Vagina (tissue), 2 donors: ENCODE measurements around the gene SBK1. TPM values are rescaled to one million over a fixed set of nuclear protein-coding genes. Genes with fewer than 3 reads are reported as not detected.

ENCODE experiments used
- DNase-seq, 2 donors: peaks; one replicate each; pipeline ENCODE4 v3.0.0-alpha.2; 2017; ENCODE audit errors: extremely low spot score in 2 of 2
- H3K27ac ChIP-seq: fragments of 200-600 bp; sonication (generic); one replicate; pipeline ENCODE4 v1.5.1; 2019
- H3K27me3 ChIP-seq: fragments of 200-600 bp; sonication (generic); one replicate; pipeline ENCODE4 v1.5.1; 2019
- H3K36me3 ChIP-seq, 2 donors: fragments of 200-600 bp; sonication (generic); one replicate each; pipeline ENCODE4 v1.5.1; 2017 to 2019
- H3K4me1 ChIP-seq: fragments of 200-600 bp; sonication (generic); one replicate; pipeline ENCODE4 v1.5.1; 2019
- H3K4me3 ChIP-seq, 2 donors: fragments of 200-600 bp; sonication (generic); 1 replicate in 1 of 2; 2 replicates in 1 of 2; pipeline ENCODE4 v1.5.1; 2016 to 2019
- H3K9me3 ChIP-seq: fragments of 200-600 bp; sonication (generic); one replicate; pipeline ENCODE4 v1.5.1; 2019
- POLR2A ChIP-seq, 2 donors: fragments of 450-650 bp; IDR thresholded peaks; one replicate each; pipeline ENCODE4 v1.6.1; 2017; ENCODE audit warnings: antibody characterized with exemption in 2 of 2, mild to moderate bottlenecking in 2 of 2, moderate library complexity in 2 of 2
- POLR2AphosphoS5 ChIP-seq, 2 donors: sonication (generic); formaldehyde crosslinking; IDR thresholded peaks; one replicate each; pipeline ENCODE4 v1.9.0; 2017; ENCODE audit warnings: antibody characterized with exemption in 2 of 2, mild to moderate bottlenecking in 2 of 2, low read depth in 1 of 2; ENCODE audit not compliant: insufficient read depth in 1 of 2
- intact Hi-C: fragments of 100-400 bp; cut with DNase I; formaldehyde crosslinking; loops from one replicate; pipeline ENCODE4 v1.15.1; 2023
- total RNA-seq: library from RNA; depleted of rRNA; stranded (reverse); fragments of >200 nt; gene quantifications from one replicate; pipeline ENCODE4 v1.2.3, GENCODE V29; 2016
- TF ChIP-seq, protein P1 (sequence below), 3 experiments: fragments of 450-650 bp in 2 of 3; fragments of 200-600 bp in 1 of 3; sonication (generic) in 1 of 3; IDR thresholded peaks; one replicate each; pipeline ENCODE4 v1.5.1; 2017 to 2019; ENCODE audit warnings: antibody characterized with exemption in 3 of 3, mild to moderate bottlenecking in 2 of 3, moderate library complexity in 2 of 3

SBK1 gene
- total RNA-seq, 1 donor from 2014 or later, result 0.25 TPM

DNA sequence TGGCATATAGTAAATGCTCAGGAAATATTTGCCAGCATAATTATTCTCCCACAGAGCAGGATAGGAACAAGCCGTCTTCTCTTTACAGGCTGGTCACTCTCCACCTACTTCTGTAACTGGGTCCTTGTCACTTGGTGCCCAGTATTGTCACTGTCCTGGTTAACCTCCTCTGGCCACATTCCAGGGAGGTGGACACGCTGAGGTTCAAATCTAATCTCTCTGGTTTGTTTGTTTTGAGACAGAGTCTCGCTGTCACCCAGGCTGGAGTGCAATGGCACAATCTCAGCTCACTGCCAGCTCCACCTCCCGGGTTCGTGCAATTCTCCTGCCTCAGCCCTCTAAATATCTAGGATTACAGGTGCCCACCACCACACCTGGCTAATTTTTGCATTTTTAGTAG lies 15.6 kb downstream of the SBK1 start:
- Histone ChIP-seq H3K27ac (no peak overlapping the region), H3K27me3 (no peaks in the 10 kb centered on the region), H3K4me3 (no peak overlapping the region), H3K9me3 (no peaks in the 10 kb centered on the region), H3K4me1 (no peaks in the 10 kb centered on the region), H3K36me3 (no peaks in the 10 kb centered on the region)
- TF ChIP-seq POLR2AphosphoS5 (IDR thresholded peaks at IDR 0.05; ENCODE audit: insufficient read depth in 1 of 2, low read depth in 1 of 2) (no peak), POLR2A (IDR thresholded peaks at IDR 0.05) (no peak)
- TF ChIP-seq, protein P1, sequence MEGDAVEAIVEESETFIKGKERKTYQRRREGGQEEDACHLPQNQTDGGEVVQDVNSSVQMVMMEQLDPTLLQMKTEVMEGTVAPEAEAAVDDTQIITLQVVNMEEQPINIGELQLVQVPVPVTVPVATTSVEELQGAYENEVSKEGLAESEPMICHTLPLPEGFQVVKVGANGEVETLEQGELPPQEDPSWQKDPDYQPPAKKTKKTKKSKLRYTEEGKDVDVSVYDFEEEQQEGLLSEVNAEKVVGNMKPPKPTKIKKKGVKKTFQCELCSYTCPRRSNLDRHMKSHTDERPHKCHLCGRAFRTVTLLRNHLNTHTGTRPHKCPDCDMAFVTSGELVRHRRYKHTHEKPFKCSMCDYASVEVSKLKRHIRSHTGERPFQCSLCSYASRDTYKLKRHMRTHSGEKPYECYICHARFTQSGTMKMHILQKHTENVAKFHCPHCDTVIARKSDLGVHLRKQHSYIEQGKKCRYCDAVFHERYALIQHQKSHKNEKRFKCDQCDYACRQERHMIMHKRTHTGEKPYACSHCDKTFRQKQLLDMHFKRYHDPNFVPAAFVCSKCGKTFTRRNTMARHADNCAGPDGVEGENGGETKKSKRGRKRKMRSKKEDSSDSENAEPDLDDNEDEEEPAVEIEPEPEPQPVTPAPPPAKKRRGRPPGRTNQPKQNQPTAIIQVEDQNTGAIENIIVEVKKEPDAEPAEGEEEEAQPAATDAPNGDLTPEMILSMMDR (IDR thresholded peaks at IDR 0.05), result no peak
- intact Hi-C loops, result no loop called here
- no peak for DNase-seq

DNA sequence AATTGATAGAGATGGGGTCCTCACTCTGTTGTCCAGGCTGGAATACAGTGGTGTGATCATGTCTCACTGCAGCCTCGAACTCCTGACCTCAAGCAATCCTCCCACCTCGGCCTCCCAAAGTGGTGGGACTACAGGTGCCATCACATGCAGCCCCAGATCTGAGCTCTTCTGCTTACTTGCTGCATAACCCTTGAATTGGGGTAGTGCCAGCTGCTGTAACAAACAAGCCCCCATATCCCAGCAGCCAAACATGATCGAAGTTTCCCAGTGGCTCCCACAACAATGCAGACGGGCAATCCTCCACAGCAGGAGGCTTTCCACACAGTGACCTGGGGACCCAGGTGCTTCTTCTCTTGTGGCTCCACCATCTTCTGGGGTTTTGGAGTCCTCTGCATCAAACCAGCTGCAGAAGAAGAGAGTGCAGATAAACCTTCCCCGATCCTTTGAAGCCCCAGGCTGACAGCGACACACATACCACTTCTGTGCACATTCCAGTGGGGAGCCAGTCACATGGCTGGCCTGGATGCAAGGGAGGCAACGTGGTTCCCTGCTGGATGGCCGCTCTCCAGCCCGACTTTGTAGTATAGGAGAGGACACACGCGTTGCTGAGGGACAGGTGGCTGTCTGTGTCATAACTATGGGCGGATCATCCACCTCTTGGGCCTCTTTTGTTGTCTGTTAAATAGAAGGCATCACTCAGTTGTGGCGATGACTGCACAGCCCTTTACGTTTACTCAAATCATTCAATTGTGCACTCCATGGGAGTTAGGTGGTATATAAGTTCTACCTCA lies 16.7 kb downstream of the SBK1 start:
- TF ChIP-seq POLR2AphosphoS5 (IDR thresholded peaks at IDR 0.05; ENCODE audit: insufficient read depth in 1 of 2, low read depth in 1 of 2), result no peak
- no peak for TF ChIP-seq POLR2A (IDR thresholded peaks at IDR 0.05)
- TF ChIP-seq, protein P1 (IDR thresholded peaks at IDR 0.05), result no peak
- no peaks in the 10 kb centered on the region for H3K36me3 ChIP-seq
- H3K9me3 ChIP-seq, result no peaks in the 10 kb centered on the region
- no peak for DNase-seq
- intact Hi-C loops, result no loop called here
- H3K4me3 ChIP-seq, result no peak overlapping the region
- H3K27ac ChIP-seq, result no peak overlapping the region
- H3K4me1 ChIP-seq, result no peaks in the 10 kb centered on the region
- no peaks in the 10 kb centered on the region for H3K27me3 ChIP-seq

DNA sequence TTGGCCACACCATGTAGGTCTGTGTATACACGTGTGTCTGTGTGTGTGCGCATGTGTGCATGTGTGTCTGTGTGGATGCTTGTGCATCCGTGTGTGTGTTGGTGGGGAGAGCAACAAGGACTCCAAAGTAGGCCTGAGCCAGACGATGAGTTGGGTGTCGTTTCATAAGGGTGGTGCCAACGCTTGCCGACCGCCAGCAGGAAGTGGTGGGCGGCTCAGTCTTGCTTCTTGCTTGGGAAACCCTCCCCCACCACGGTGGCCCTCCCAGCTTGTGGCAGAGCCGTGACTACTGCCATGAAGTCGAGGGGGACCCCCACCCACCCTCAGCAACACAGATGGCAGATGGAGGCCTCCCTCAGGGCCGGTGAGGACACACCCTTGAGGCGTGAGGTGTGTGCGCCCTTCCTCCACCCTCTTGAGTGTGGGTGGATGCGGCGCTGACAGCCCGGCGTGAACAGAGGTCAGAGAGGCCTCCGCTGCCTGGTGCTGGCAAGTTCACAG lies 17.5 kb downstream of the SBK1 start:
- no peaks in the 10 kb centered on the region for H3K9me3 ChIP-seq
- TF ChIP-seq POLR2AphosphoS5 (IDR thresholded peaks at IDR 0.05; ENCODE audit: insufficient read depth in 1 of 2, low read depth in 1 of 2), result no peak
- TF ChIP-seq POLR2A (IDR thresholded peaks at IDR 0.05), result no peak
- TF ChIP-seq, protein P1 (IDR thresholded peaks at IDR 0.05), result no peak
- H3K4me1 ChIP-seq, result no peaks in the 10 kb centered on the region
- no peak for DNase-seq
- no peaks in the 10 kb centered on the region for H3K27me3 ChIP-seq
- intact Hi-C loops, result no loop called here
- H3K36me3 ChIP-seq, result no peaks in the 10 kb centered on the region
- H3K27ac ChIP-seq, result no peak overlapping the region
- no peak overlapping the region for H3K4me3 ChIP-seq

DNA sequence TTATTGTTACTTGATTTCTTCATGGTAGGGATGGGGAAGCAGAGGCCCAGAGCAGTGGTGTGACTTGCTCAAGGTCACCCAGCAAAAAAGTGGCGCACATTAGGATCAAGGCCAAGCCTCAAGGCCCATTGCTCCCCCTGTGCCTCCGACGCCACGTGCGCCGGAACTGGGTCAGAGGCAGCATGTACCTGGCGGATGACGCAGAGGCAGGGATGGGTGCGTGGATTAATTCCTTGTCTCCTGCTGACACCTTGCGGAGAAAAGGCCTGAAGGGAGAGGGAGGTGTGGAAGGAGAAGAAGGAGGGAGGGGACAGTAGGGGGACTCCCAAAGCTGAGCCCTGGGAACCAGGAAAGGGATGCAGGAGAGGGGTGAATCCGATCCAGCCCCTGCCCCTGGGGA lies 18.5 kb downstream of the SBK1 start:
- no peak overlapping the region for H3K4me3 ChIP-seq
- no peak overlapping the region for H3K27ac ChIP-seq
- no peaks in the 10 kb centered on the region for H3K36me3 ChIP-seq
- DNase-seq, result no peak
- no peaks in the 10 kb centered on the region for H3K4me1 ChIP-seq
- TF ChIP-seq POLR2A (IDR thresholded peaks at IDR 0.05) (no peak), POLR2AphosphoS5 (IDR thresholded peaks at IDR 0.05; ENCODE audit: insufficient read depth in 1 of 2, low read depth in 1 of 2) (no peak)
- intact Hi-C loops, result no loop called here
- H3K27me3 ChIP-seq, result no peaks in the 10 kb centered on the region
- no peaks in the 10 kb centered on the region for H3K9me3 ChIP-seq

DNA sequence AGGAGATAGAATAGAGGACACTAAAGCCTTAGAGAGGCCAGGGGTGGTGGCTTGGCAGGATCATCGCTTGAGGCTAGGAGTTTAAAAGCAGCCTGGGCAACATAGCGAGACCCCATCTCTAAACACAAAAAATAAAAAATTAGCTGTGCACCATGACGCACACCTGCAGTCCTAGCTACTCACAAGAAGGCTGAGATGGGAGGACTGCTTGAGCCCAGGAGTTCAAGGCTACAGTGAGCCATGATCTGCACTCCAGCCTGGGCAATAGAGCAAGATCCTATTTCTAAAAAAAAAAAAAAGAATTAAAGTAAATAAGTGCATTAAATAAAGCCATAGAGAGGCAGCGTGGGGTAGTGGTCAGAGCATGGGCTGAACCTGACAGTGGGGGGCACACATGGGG lies 19.1 kb downstream of the SBK1 start:
- intact Hi-C loops, result no loop called here
- no peak for DNase-seq
- H3K4me3 ChIP-seq, result no peak overlapping the region

More for the DNA sequence above, 19.1 kb downstream of the SBK1 start:
- no peaks in the 10 kb centered on the region for H3K36me3 ChIP-seq
- no peak overlapping the region for H3K27ac ChIP-seq
- H3K4me1 ChIP-seq, result no peaks in the 10 kb centered on the region
- H3K27me3 ChIP-seq, result no peaks in the 10 kb centered on the region
- H3K9me3 ChIP-seq, result no peaks in the 10 kb centered on the region
- TF ChIP-seq POLR2AphosphoS5 (IDR thresholded peaks at IDR 0.05; ENCODE audit: insufficient read depth in 1 of 2, low read depth in 1 of 2) (no peak), POLR2A (IDR thresholded peaks at IDR 0.05) (no peak)
- TF ChIP-seq, protein P1 (IDR thresholded peaks at IDR 0.05), result no peak
